ENCODE data around the gene ISG20L2. TPM values are rescaled to one million over a fixed set of nuclear protein-coding genes. Genes with fewer than 3 reads are reported as not detected.

The ISG20L2 gene
- total RNA-seq, 2 donors from 2014 or later, result 67.5 to 97.5 TPM

GRCh38 chr1:156741481-156741983 is 13.0 kb upstream of the ISG20L2 start:
- no peak for DNase-seq (ENCODE audit: low spot score)
- Mint-ChIP-seq H3K9me3 (no peaks in the 10 kb centered on the region), H3K27me3 (no peaks in the 10 kb centered on the region), H3K36me3 (peaks cover 14% of the 10 kb centered on the region), H3K4me1 (ENCODE audit: low read depth in 2 of 2) (peaks cover 37 to 46% of the 10 kb centered on the region in 2 donors), H3K27ac (peak overlapping the region; percentile 97 to 100), H3K4me3 (peak overlapping the region; percentile 97)
- ATAC-seq, result no peak

DNA sequence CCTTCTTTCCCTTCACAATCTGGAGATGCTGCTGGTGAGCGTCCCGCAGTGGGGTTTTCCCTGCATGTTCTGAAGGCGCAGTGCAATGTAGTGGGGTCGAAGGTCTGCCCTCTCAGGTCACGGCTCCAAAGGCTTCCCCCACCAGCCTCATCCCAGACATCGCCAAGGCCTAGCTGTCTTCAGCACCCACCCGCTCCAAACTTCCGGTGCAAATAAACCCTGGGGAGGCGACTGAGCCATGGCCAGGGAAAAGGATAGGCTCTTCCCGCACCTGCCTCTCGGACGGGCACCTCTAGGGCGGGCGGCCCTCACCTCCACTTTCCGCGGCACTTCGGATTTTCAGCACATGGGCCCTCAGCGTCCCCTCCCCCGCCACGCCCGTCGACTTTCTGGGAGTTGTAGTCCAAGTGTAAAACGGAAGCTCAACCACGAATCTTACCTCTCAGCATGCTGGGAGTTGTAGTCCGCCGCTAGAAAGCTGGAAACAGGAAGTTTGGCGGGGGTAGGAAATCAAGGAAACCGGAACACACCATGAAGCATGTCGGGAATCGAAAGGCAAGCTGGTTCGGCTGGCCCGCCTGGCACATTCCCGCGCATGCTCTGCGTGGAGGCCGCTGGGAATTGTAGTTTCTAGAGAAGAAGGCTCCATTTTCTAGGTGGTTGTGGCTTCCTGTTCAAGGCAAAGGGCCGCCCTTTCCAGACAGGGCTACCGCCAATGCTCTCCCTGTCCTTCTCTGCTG is 12.3 kb upstream of the ISG20L2 start, which contains the start of gene MRPL24:
Gene MRPL24 (minus strand): TSS at position 348 of the 740 bp plus-strand sequence. CDS start 2,384 bp downstream, outside the sequence.
- no peaks in the 10 kb centered on the region for H3K9me3 Mint-ChIP-seq
- H3K4me3 Mint-ChIP-seq, result peak within 1 kb of the TSS; percentile 97
- H3K36me3 Mint-ChIP-seq, result peaks cover 14% of the 10 kb centered on the region
- H3K27me3 Mint-ChIP-seq, result no peaks in the 10 kb centered on the region
- peak; percentile 92 to 95 for ATAC-seq
- H3K27ac Mint-ChIP-seq, result peak within 1 kb of the TSS; percentile 97 to 100
- DNase-seq (ENCODE audit: low spot score), result peak; percentile 99
- peaks cover 31 to 40% of the 10 kb centered on the region in 2 donors for H3K4me1 Mint-ChIP-seq (ENCODE audit: low read depth in 2 of 2)

GRCh38 chr1:156740237-156740740 is 11.7 kb upstream of the ISG20L2 start:
- ATAC-seq, result peak in 1 of 2 donors; percentile 0
- H3K27me3 Mint-ChIP-seq, result no peaks in the 10 kb centered on the region
- peak overlapping the region; percentile 97 to 100 for H3K27ac Mint-ChIP-seq
- no peaks in the 10 kb centered on the region for H3K9me3 Mint-ChIP-seq
- H3K4me1 Mint-ChIP-seq (ENCODE audit: low read depth in 2 of 2), result peaks cover 25 to 33% of the 10 kb centered on the region in 2 donors
- peak overlapping the region; percentile 97 for H3K4me3 Mint-ChIP-seq
- DNase-seq (ENCODE audit: low spot score), result no peak
- peaks cover 14% of the 10 kb centered on the region for H3K36me3 Mint-ChIP-seq

- DNase-seq (ENCODE audit: low spot score), result no peak
- Mint-ChIP-seq H3K9me3 (no peaks in the 10 kb centered on the region), H3K4me1 (ENCODE audit: low read depth in 2 of 2) (peaks cover 22 to 29% of the 10 kb centered on the region in 2 donors), H3K4me3 (peak overlapping the region; percentile 67), H3K36me3 (peaks cover 14% of the 10 kb centered on the region), H3K27me3 (no peaks in the 10 kb centered on the region), H3K27ac (peak overlapping the region; percentile 31 to 40)
- no peak for ATAC-seq
Observed at GRCh38 chr1:156738916-156739315, 10.3 kb upstream of the ISG20L2 start.

DNA sequence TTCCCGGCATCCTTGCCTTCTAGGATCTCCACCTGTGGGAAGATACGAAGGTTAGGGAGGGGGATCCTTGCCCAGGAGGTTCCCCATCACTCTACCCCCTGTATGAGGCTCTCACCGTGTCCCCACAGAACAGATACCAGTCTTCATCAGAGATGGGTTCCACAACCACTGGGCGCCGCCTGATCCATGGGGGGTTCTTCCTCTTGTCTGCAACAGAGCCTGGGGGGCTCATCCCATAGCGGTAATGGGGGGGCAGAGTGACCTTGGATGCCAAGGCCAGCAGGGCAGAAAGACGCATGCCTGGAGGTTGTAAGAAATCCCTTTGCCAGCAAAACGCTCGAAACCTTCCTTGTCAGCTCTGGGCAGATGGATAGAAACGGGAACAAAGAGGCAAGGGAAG is 9.8 kb upstream of the ISG20L2 start:
- no peaks in the 10 kb centered on the region for H3K27me3 Mint-ChIP-seq
- no peaks in the 10 kb centered on the region for H3K9me3 Mint-ChIP-seq
- peak overlapping the region; percentile 67 for H3K4me3 Mint-ChIP-seq
- H3K4me1 Mint-ChIP-seq (ENCODE audit: low read depth in 2 of 2), result peaks cover 22 to 26% of the 10 kb centered on the region in 2 donors
- H3K36me3 Mint-ChIP-seq, result peaks cover 14% of the 10 kb centered on the region
- H3K27ac Mint-ChIP-seq, result peak overlapping the region; percentile 31 to 40
- ATAC-seq (no peak), DNase-seq (ENCODE audit: low spot score) (no peak)

DNA sequence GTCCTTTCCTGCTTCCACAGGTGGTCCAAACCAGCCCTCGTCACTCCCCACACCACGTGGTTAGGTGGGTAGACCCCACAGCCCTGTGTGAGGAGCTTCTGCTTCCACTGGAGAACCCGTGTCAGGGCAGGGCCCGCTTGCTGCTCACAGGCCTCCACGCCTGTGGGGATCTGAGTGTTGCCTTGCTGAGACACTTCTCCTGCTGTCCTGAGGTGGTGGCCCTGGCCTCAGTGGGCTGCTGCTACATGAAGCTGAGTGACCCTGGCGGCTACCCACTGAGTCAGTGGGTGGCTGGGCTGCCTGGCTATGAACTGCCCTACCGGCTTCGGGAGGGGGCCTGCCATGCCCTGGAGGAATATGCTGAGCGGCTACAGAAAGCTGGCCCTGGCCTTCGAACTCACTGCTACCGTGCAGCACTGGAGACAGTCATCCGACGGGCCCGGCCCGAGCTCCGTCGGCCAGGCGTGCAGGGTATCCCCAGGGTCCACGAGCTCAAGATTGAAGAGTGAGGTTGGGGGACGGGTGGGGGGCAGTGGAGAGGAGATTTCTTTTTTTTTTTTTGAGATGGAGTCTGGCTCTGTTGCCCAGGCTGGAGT is 5.5 kb upstream of the ISG20L2 start:
- Mint-ChIP-seq H3K27me3 (no peaks in the 10 kb centered on the region), H3K36me3 (peaks cover 6% of the 10 kb centered on the region), H3K4me3 (no peak overlapping the region), H3K4me1 (ENCODE audit: low read depth in 2 of 2) (peaks cover 12 to 15% of the 10 kb centered on the region in 2 donors), H3K27ac (no peak overlapping the region), H3K9me3 (no peaks in the 10 kb centered on the region)
- no peak for DNase-seq (ENCODE audit: low spot score)
- ATAC-seq, result no peak

DNA sequence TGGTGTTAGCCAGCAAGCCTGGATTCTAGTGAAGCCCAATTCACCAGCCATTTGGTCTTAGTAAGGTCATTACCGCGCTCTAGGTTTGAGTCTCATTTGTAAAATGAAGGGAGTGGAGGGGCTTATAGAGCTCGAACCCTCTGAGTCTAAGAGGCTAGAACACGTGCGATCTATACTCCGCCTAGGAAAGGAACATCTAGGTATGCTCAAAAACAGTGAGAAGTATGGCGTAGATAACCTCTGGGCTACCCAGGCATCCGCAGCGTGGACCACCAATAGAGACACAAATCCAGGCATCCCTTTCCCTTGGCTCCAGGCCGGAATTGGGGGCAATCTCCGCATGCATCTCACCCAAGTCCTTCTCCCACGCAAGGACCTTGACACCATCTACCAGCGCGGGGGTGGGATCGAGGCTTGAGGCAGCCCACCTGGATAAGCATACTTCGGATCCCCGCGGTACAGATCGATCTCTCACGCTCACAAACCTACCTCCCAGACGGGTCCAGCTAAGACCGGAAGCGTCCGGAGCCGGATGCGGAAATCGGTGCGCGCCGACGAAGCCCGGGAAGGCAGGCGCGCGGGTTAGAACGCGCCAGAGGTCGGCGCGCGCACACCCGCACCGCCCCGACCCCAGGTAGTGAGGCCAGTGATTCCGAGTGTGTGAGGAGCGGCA is 504 bp downstream of the ISG20L2 start, which contains the start of gene METTL25B:
Gene METTL25B (plus strand): TSS at position 544 of the 673 bp plus-strand sequence. CDS start 636 bp downstream, outside the sequence.
- H3K4me1 Mint-ChIP-seq (ENCODE audit: low read depth in 2 of 2), result peaks cover 23 to 31% of the 10 kb centered on the region in 2 donors
- peaks cover 25% of the 10 kb centered on the region for H3K36me3 Mint-ChIP-seq
- ATAC-seq (peak; percentile 81 to 86), DNase-seq (ENCODE audit: low spot score) (peak; percentile 91)
- H3K27me3 Mint-ChIP-seq, result no peaks in the 10 kb centered on the region
- H3K27ac Mint-ChIP-seq, result no peak within 1 kb of the TSS
- H3K9me3 Mint-ChIP-seq, result no peaks in the 10 kb centered on the region
- no peak within 1 kb of the TSS for H3K4me3 Mint-ChIP-seq

DNA sequence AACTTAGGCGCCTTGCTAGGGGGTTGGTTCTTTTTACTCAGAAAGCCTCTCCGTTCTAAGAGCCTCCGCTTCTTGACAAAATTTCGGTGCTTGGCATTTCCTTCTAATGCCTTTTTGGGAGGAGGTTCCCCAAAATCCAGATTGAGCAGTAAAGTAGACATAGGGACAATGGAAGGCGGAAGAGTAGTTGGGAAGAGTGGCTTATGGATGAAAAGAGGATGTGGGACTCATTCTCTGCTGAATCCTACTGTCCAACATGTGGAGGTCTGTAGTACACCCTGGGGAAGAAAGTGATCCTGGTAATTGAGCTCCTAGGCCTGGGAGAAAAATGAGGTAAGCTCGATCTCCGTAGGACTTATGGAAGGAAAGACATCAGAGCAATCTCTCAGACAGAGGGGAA is 1.1 kb downstream of the ISG20L2 start:
- H3K4me3 Mint-ChIP-seq, result no peak overlapping the region
- peaks cover 23 to 31% of the 10 kb centered on the region in 2 donors for H3K4me1 Mint-ChIP-seq (ENCODE audit: low read depth in 2 of 2)
- ATAC-seq, result no peak
- H3K27ac Mint-ChIP-seq, result no peak overlapping the region
- no peak for DNase-seq (ENCODE audit: low spot score)
- H3K36me3 Mint-ChIP-seq, result peaks cover 25% of the 10 kb centered on the region
- H3K9me3 Mint-ChIP-seq, result no peaks in the 10 kb centered on the region
- no peaks in the 10 kb centered on the region for H3K27me3 Mint-ChIP-seq

DNA sequence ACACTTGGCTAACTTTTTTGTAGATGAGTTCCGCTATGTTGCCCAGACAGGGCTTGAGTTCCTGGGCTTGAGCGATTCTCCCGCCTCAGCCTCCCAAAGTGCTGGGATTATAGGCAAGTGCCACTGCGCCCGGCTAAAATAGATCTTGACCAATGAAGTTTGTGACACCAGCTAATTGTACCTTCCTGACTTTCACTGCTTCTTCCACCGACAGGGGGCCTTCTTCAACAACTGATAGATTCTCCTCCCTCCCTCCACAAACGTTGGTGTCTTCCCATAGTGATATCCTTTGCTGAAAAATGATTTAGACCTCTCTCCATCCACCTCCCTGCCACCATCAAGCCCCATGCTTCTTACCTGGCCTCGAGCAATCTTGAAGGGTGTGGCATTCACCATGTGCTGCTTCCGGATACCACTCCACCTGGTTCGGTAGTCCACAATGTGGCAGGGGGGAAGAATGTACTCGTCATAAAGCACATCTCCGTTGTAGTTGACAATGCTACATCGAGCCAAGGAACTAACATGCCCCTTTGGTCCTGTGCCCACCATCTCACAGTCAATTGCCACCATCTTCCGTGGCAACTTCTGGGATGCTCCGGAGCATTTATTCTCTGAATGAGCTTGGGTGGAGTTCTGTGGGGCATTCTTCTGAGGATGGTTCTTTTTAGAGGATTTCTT is 1.9 kb downstream of the ISG20L2 start:
- no peak overlapping the region for H3K4me3 Mint-ChIP-seq
- peaks cover 25% of the 10 kb centered on the region for H3K36me3 Mint-ChIP-seq
- H3K4me1 Mint-ChIP-seq (ENCODE audit: low read depth in 2 of 2), result peaks cover 23 to 32% of the 10 kb centered on the region in 2 donors
- H3K27me3 Mint-ChIP-seq, result no peaks in the 10 kb centered on the region
- DNase-seq (ENCODE audit: low spot score), result no peak
- ATAC-seq, result no peak
- no peaks in the 10 kb centered on the region for H3K9me3 Mint-ChIP-seq
- no peak overlapping the region for H3K27ac Mint-ChIP-seq

- Mint-ChIP-seq H3K9me3 (no peaks in the 10 kb centered on the region), H3K27ac (no peak overlapping the region), H3K27me3 (no peaks in the 10 kb centered on the region), H3K4me3 (no peak overlapping the region), H3K36me3 (peaks cover 29% of the 10 kb centered on the region), H3K4me1 (ENCODE audit: low read depth in 2 of 2) (peaks cover 28 to 39% of the 10 kb centered on the region in 2 donors)
- ATAC-seq, result peak; percentile 45 to 54
- peak; percentile 87 for DNase-seq (ENCODE audit: low spot score)
Observed at GRCh38 chr1:156725683-156726280, 2.8 kb downstream of the ISG20L2 start.

DNA sequence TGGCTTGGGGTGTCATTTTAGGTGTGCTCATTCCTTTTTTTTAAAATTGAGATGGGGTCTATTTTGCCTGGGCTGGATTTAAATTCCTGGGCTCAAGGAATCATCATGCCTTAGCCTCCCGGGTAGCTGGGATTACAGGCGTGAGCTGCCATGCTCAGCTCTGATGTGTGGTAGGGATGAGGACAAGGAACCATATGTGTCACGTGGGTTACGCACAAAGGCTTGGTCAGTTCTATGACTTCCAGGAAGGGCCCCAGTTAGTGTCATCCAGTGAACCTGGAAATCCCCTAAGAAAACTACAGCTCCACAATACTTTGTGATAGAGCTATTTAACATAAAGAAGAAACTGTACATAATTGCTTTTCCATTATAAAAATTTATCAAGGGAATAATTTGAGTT is 7.0 kb downstream of the ISG20L2 start:
- ATAC-seq, result peak; percentile 81 to 83
- peaks cover 25% of the 10 kb centered on the region for H3K36me3 Mint-ChIP-seq
- no peaks in the 10 kb centered on the region for H3K9me3 Mint-ChIP-seq
- peaks cover 22 to 23% of the 10 kb centered on the region in 2 donors for H3K4me1 Mint-ChIP-seq (ENCODE audit: low read depth in 2 of 2)
- H3K27ac Mint-ChIP-seq, result peak overlapping the region; percentile 91 to 99
- H3K27me3 Mint-ChIP-seq, result no peaks in the 10 kb centered on the region
- H3K4me3 Mint-ChIP-seq, result peak overlapping the region; percentile 67
- peak; percentile 82 for DNase-seq (ENCODE audit: low spot score)

DNA sequence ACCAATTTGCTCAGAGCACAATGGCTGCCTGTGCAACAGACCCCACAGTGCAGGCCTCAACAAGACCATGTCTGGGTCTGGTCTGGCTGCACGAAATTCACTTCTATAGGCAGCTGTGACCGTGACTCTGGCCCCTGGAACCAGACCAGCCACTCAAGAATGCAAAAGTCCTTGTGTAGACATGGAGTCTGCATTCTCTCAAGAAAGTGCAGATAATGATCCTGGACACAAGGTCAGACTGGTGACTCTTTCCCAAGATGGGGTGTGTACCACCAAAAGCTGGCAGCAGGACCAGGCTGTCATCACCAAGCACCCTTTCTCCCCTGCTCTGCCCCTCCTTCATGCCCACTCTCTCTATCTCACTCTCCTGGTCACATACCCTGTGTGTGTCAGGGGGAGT is 7.4 kb downstream of the ISG20L2 start:
- H3K27ac Mint-ChIP-seq, result peak overlapping the region; percentile 91 to 99

More for the DNA sequence above, 7.4 kb downstream of the ISG20L2 start:
- peak overlapping the region; percentile 67 for H3K4me3 Mint-ChIP-seq
- no peaks in the 10 kb centered on the region for H3K9me3 Mint-ChIP-seq
- H3K27me3 Mint-ChIP-seq, result no peaks in the 10 kb centered on the region
- H3K4me1 Mint-ChIP-seq (ENCODE audit: low read depth in 2 of 2), result peaks cover 23 to 24% of the 10 kb centered on the region in 2 donors
- H3K36me3 Mint-ChIP-seq, result peaks cover 25% of the 10 kb centered on the region
- peak; percentile 44 to 64 for ATAC-seq
- no peak for DNase-seq (ENCODE audit: low spot score)

Data from natural killer cell treated with Interleukin-12 subunit alpha and Interleukin-12 subunit beta and Interleukin-15 and Interleukin-18, amount 100 ng/mL, for 72 hours (primary cell).